GM18861 (cell line): Measurements from ENCODE around the gene ANKRD33B.

Source experiments
- ATAC-seq: cut with Tn5 transposase; IDR thresholded peaks from one replicate; pipeline ENCODE4 v1.9.1; 2021; ENCODE audit not compliant: unreplicated experiment

Gene ANKRD33B

DNA sequence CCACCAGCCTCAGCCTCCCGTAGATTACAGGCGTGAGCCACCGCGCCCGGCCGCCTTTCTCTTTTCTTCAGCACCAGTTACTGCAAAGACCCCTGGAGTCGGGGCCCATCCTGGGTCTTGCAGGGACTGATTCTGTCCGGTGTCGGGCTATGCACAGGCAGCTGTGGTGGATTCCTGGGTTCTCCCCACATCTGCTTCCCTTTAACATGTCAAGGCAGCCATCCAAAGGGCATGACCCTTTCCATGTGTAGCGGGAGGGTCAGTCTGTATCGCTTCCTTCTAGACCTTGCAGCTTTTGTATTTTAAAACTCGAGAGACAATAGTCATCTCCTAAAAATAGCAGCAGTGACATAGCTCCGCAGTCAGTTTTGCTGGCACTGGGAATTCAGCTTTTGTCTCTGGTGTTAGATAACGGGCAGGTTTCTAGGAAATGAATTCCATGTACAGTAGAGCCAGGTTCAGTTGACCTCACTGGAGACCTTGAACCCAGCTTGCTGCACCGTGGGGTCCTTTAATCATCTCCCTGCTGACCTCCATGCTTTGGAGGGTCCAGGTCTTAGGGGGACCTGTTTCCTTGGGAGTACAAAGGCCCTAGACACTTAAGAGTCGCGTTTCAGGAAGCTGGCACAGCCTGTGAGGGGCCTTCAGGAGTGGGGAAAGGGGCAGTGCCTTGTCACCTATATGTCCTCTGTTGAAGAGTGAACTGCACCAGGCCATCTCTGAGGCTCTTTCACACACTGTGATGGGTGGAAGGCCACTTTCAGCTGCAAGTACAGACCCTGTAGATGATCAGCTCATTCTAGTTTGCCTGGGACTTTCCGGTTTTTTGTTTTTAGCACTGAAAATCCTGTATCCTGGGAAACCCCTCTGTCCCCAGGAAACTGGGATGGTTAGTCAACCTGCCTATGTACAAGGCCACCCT lies 13.8 kb downstream of the ANKRD33B start:
- ATAC-seq: peak; percentile 30

DNA sequence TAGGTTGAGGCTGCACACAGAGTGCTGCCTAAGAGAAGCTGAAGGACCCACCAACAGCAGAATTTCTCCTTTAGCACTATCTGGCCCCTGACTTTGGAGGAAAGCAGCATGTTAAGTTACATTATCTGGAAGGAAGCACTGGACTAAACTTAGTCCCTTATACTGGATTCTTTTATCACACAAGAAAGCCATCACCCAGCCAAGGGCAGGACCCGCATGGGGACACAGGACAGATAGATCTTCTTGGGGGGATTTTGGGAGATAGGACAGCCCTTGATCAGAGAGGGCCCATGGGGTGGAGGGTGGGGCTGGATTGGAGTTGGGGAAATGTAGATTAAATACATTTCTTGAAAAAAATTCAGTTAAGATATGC lies 14.4 kb downstream of the ANKRD33B start:
- ATAC-seq: no peak

DNA sequence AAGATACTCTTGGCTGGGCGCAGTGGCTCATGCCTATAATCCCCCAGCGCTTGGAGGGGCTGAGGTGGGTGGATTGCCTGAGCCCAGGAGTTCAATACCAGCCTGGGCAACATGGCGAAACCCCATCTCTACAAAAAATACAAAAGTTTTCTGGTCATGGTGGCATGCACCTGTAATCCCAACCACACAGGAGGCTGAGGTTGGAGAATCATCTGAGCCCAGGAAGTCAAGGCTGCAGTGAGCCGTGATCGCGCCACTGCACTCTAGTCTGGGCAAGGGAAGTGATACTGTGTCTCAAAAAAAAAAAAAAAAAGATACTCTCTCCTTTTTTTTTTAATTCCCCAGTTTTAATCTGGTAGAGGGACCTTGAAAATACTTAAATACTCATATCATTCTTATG lies 15.0 kb downstream of the ANKRD33B start:
- peak; percentile 34 for ATAC-seq

DNA sequence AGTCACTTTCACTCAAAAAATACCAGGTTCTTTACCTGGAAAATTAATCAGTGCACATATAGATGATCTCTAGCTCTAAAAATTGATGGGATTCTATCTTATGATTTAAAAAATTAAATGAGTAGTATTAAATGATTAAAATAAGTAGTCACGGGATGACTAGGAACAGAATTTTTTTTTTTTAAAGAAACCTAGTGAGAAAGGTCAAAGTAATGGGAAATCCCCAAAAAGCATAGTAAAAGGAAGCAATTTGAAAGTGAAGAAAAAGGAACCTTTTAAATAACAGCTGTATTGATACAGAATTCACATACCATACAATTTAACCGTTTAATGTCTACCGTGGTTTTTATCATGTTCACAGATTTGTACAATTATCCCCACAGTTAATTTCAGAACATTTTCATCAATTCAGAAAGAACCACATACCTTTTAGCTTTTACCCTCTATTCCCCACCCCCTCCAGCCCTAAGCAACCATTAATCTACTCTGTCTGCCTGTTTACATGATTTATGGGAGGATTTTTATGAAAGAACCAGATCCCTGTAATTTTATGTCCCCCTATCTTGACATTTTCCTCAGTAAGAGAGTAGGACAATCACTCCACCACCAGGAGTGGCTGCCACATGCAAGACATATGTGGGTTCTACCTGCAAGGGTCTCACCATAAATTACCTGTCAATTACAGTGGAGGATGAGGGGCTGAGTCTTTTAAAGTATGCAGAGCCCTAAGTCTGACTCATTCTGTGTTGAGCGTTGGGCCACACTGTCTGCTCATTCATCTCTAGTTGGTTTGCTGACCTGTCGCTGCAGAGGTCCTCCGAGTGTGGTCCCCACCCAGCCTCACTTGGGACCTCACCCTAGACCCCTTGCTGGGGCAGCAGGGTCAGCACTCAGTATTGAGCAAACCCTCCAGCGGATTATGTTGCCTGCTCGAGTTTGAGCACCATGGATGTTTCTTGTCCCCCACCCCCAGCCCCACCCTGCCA lies 16.0 kb downstream of the ANKRD33B start:
- peak; percentile 48 for ATAC-seq

DNA sequence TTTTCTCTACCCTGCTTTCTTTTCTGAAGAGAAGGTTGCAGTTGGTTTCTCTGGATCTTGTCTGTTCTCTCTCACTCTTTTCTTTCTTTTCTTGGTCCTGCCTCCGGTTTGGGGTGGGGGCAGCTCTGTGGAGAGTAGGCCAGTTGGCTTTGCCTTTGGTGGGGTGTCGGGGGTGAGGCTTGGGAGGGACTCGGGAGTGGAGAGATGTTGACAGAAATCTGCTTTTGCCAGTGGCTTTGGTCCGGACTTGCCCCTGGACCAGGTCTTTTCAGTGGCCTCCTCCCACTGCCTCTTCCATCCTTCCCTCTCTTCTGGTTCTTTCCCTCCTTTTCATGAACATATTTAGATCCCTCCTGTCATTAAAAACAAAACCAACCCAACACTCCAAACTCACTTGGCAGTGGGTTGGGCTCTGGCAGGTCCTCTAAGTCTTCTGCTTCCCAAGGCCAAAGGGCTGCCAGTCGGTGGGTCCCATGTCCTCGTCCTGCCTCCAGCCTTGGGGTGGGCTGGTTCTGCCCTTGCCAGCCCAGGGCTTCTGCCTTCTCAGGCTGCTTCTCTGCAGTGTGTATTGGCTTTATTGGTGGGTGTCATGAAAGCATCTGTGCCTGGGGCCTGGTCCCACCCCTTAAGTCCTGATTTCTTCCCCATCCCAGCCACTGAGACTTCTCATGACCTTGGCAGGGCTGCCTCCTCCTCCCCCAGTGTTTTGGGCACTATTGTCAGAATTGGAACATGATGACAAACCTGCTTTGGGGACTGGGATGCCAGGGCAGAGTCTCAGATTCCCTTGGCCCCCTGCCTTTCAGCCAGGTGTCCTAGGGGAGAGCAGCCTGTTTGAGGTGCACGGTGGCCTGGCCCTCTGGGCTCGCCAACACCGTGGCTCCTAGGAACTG lies 16.9 kb downstream of the ANKRD33B start:
- no peak for ATAC-seq

DNA sequence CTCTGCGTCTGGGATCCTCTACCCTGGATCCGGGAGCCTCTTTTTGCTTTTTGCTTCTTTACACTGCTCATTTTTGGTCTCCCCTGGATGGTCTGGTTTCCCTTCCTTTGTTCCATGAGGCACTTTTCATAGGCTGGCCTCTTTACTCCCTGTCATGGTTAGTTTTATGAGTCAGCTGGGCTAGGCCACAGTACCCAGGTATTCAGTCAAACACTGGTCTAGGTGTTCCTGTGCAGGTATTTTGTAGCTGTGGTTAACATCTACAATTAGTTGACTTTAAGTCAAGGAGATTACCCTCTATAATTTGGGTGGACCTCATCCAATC lies 17.5 kb downstream of the ANKRD33B start:
- ATAC-seq: no peak

DNA sequence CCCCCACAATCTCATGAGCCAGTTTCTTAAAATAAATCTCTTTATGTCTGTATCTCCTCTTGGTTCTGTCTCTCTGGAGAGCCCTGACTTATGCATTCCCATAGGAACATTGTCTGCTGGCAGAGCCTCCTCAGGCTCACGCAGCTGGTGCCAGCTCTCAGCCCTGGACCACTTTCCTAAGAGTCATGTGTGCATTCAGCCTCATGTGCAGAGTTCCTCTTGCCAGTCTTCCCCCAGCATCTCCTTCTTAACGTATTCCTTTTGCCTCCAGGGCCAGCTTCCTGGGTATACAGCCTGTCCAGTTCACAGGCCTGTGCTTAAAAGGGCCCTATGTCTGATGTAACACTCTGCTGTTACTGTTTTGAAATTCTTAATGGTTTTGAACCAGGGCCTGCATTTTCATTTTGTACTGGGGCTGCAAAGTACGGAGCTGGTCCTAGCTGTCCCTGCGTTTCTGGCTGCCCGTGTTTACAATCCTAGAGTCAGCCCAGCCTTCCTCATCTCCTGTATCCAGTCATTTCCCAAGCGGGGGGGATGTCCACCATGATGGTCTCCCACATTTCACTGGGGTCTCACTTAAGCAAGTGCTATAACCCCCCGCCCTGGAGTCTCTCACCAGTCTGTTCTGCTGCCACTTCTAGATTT lies 18.1 kb downstream of the ANKRD33B start:
- no peak for ATAC-seq

DNA sequence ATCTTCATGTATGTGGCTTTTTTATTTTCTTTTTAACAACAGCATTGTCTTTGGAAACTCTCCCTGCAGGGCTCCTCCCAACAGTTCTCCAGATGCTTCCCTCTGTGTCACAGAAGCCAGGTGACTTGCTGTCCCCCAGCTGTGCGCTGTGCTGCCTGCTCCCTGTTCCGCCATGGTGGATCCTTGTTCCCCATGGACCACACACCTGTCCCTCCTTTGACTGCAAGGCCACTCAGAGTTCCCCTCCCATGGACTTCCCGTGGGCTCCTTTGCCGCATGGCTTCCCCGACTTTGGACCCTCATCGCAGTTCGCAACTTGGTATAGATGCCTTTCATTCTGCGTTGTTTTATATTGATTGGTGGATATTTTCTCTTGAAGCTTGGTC lies 18.6 kb downstream of the ANKRD33B start:
- no peak for ATAC-seq

DNA sequence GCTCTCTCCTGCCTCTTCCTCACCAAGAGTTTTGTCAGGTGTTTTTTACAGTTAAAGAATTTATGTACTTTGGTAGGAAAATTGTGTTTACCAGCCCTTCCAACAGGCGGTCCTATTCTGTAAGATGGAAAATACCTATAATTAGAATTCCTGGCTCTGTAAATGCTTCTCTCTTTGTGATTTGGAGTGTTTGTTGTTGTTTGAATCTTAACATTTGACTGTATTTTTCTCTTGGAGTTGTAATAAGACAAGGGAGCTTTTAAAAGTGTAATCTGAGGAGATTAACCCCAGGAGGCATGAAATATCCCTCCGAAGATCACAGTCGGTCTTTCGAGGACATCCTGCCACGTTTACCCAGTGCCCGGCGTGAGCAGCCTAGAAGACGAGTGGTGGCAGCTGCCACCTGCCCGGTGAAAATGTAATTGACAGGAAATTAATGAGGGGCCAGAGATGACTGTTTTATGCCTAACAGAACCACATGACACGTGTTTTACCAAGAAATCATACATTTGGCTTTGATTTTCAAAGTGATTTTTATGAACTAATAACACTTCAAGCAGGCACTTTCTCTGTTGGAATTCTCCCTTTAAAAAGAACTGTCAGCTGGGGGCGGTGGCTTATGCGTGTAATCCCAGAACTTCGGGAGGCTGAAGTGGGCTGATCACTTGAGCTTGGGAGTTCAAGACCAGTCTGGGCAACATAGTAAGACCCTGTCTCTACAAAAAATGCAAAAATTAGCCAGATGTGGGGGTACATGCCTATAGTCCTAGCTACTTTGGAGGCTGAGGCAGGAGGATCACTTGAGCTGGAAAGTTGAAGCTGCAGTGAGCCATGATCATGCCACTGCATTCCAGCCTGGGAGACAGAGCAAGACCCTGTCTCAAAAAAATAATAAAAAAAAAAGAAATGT lies 20.0 kb downstream of the ANKRD33B start:
- ATAC-seq: no peak

DNA sequence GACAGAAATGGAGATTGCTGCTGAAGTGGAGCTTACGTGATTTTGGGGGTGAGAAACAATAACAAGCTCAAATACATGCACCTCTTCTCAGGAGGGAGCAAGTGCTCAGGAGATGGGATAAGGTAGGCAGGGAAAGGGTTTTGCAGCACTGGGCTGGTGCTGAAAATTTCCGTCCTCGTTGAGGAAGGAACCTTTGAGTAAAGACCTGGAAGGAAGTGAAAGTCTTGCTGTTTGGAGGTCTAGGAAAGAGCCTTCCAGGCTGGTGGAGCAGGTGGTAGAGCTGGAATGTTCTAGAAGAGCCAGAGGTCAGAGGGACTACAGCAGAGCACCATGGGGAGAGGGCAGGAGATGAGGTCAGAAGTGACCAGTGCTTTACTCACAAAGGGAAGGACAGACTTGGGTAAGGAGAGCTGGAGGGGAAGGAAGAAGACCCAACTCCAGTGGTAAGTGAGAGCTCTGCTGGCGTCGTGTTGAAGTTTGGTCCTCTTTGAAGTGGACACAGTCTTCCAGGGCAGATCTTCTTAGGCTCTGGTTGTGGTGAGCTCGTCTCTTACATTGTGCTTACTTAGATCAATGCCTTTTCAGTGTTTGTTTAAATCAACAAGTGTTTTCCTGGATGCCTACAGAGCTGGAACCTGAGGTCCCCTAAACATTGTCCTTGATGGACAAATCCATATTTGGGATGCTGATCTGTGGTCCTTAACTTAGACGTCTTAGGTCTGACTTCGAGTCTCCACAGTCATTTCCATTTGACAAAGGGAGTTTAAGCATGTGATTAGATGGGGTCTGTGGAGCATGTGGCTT lies 21.0 kb downstream of the ANKRD33B start:
- ATAC-seq: no peak

DNA sequence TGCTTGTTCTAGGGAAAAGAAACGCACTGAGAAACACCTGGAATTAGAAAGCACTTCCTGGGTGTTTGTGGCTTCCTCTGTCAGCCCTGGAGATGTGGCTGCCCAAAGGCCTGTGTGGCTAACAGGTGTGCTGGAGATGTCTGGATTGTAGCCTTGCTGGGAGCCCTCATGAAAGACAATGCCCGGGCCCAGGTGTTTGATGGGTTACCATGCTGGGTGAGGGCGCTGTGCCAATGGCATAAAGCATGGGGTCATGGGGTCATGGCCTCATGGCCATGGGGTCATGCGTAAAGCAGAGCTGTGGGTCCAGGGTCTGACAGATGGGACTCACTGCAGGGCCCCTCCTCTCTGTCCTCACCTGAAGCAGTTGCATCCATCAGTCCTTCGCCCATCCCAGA lies 21.6 kb downstream of the ANKRD33B start:
- no peak for ATAC-seq

DNA sequence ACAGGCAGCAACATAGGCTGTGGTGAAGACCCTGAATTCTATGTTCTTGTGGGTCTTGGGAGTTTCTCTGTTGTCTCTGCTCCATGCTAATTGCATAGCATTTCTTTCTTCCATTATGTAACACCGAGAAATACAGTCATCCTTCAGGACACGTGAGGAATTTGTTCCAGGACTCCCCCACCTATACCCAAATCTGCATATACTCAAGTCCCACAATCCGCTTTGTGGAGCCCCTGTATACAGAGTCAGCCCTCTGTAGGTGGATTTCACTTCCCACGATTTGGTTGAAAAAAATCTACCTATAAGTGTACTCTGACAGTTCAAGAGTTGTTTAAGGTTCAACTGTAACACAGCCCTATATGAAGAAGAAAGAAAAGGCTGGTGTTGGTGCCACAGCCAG lies 22.1 kb downstream of the ANKRD33B start:
- no peak for ATAC-seq

DNA sequence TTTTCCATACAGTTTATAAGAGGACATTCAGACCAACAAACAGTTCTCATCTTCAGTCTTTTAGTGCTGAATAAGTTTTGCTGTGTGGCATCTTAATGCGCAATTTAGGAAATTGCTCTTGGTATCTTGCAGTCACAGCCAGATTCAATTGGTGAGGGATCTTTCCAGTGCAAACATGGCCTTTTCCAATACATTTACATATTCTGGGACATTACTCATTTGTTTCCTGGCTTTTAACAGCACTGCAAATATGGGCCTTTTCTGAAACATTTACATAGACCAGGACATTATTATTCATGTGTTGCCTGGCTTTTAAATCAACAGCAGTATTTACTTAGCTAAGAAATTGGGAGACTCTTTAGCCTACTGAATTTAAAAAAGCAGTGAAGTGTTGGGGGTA lies 22.7 kb downstream of the ANKRD33B start:
- ATAC-seq: no peak

DNA sequence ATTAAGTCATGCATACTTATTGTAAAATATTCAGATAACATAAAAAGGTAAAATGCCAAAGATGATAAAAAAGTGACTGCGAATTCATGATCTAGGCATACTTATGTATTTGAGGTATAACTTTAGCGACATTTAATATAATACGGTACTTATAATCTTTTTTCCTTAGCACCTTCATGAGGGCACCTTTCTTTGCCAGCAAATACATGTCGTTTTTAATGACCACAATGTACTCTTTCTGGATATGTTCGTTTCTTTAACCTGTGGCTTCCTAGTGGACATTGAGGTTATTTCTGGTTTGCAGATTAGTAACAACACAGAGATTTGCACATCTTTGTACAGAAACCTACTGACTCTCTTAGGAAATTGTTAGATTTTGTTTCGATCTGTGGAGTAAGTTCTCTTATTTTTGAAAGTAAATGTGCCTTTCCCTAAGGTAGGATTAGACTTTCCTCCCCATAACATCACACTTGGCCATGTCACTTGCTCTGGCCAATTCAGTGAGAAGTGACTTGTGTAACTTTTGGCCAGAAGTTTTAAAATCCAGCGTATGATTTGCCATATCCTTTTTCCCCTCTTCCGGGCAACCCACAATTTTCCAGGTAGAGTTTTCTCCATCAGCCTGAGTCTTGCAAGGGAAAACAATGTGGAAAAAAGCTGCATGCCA lies 24.4 kb downstream of the ANKRD33B start:
- no peak for ATAC-seq

DNA sequence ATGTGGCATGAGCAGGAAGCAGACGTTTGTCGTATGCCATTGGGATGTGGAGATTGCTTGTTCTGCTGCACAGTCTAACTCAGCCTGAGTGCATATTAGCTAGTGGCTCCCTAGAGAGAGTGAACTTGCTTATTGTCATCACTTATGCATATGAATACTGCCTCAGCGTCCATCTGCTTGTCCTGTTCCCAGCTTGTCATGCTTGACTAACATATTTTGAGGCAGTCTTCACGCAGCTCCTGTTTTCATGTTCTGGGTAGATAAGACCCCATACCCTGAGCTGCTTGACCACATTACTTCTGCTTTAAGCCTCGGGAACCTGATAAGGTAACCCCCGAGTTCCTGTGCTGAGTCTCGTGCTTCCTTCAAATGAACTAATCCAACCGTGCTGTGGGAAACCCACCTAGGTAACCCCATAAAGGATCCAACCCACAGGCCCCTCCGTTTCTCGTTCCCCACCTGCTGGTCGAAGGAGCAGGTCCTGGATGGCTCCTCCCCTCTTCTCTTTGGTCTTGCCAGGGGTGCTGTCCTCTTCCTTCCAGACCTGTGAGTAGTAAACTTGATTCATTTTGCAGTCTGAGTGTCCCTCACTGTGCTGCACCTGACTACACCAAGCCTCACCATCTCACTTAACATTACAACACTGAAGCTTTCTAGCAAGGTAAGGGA lies 25.0 kb downstream of the ANKRD33B start:
- no peak for ATAC-seq

DNA sequence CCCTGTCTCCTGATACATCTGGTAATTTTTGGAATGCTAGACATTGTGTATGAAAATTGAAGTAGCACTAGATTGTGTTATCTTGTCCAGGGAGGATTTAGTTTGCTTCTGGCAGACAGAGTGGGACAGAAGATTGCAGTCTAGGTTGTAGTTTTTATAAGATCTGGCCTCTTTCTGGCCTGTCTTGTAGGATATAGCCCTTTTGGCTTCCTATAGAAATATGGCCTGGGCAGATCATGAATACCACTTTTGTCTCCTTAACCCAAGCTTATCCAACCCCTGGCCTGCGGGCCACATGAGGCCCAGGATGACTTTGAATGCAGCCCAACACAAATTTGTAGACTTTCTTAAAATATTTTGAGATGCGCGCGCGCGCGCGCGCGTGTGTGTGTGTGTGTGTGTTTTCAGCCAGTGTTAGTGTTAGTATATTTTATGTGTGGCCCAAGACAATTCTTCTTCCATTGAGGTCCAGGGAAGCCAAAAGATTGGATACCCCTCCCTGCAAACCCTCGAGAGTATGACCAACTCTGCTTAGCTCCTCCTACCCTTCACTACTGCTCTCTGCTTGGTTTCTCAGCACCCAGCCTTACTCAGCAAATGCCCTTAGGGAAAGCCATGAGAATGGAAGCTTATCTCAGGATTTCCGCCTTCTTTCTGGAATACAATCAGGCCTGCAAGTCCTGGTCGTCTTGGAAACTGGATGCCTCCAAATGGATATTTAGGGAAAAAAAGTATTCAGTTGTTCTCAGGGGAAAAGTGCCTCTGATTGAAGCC lies 26.5 kb downstream of the ANKRD33B start:
- ATAC-seq: no peak

DNA sequence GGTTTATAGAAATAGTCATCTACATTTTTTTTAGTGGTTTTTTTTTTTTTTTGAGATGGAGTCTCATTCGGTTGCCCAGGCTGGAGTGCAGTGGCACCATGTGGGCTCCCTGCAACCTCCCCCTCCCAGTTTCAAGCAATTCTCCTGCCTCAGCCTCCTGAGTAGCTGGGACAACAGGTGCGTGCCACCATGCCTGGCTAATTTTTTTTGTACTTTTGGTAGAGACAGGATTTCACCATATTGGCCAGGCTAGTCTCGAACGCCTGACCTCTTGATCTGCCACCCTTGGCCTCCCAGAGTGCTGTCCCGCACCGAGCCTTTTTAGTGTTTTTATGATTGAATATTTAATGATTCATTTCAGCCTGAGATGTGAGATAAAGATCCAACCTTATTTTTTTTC lies 27.3 kb downstream of the ANKRD33B start:
- ATAC-seq: no peak
